Astrocyte (in vitro differentiated cells and primary cell): ENCODE results near the gene DHDH. TPM values are rescaled to one million over a fixed set of nuclear protein-coding genes. Genes with fewer than 3 reads are reported as not detected.

Source experiments
- DNase-seq: peaks from one replicate; pipeline ENCODE4 v3.0.0-alpha.2; 2010; ENCODE audit warnings: low read depth
- FAIRE-seq: peaks from 2 replicates; lab custom pipeline; 2011; peaks lifted over from hg19 to GRCh38; lab: Jason Lieb, UNC
- H2AFZ ChIP-seq: 2 replicates; pipeline ENCODE4 v1.6.0; 2012; ENCODE audit warnings: low read depth, low read length, inconsistent platforms
- H3K27ac ChIP-seq: 2 replicates; pipeline ENCODE4 v1.5.1; 2011; ENCODE audit warnings: low read depth, low read length, inconsistent platforms
- H3K27me3 ChIP-seq: 2 replicates; pipeline ENCODE4 v1.6.0; 2011; ENCODE audit warnings: low read length, inconsistent platforms; ENCODE audit not compliant: insufficient read depth
- H3K36me3 ChIP-seq: 2 replicates; pipeline ENCODE4 v1.5.1; 2011; ENCODE audit warnings: low read length, inconsistent platforms; ENCODE audit not compliant: insufficient read depth
- H3K4me1 ChIP-seq: 2 replicates; pipeline ENCODE4 v1.5.1; 2011; ENCODE audit warnings: low read length, inconsistent platforms; ENCODE audit not compliant: insufficient read depth
- H3K4me2 ChIP-seq: 2 replicates; pipeline ENCODE4 v1.6.0; 2012; ENCODE audit warnings: low read length, inconsistent platforms
- H3K4me3 ChIP-seq: 2 replicates; pipeline ENCODE4 v1.5.1; 2011; ENCODE audit warnings: low read depth, mild to moderate bottlenecking, low read length, inconsistent platforms; ENCODE audit not compliant: insufficient read depth
- H3K79me2 ChIP-seq: 2 replicates; pipeline ENCODE4 v1.6.0; 2012; ENCODE audit warnings: mild to moderate bottlenecking, low read length, inconsistent platforms; ENCODE audit not compliant: insufficient read depth
- H3K9ac ChIP-seq: 2 replicates; pipeline ENCODE4 v1.6.0; 2012; ENCODE audit warnings: mild to moderate bottlenecking, low read length, inconsistent platforms
- H3K9me3 ChIP-seq: 2 replicates; pipeline ENCODE4 v1.5.1; 2012; ENCODE audit warnings: low read depth, mild to moderate bottlenecking, low read length, inconsistent platforms; ENCODE audit not compliant: insufficient read depth
- H4K20me1 ChIP-seq: 2 replicates; pipeline ENCODE4 v1.6.0; 2012; ENCODE audit warnings: low read length, inconsistent platforms; ENCODE audit not compliant: insufficient read depth
- H3K27ac Mint-ChIP-seq: one replicate; pipeline ENCODE4 v1.8.0; 2021; ENCODE audit warnings: mild to moderate bottlenecking, mixed read lengths; ENCODE audit not compliant: unreplicated experiment
- H3K27me3 Mint-ChIP-seq: one replicate; pipeline ENCODE4 v1.8.0; 2021; ENCODE audit warnings: low read depth, mixed read lengths; ENCODE audit not compliant: unreplicated experiment
- H3K36me3 Mint-ChIP-seq: one replicate; pipeline ENCODE4 v1.8.0; 2021; ENCODE audit warnings: low read depth, mixed read lengths; ENCODE audit not compliant: unreplicated experiment
- H3K4me1 Mint-ChIP-seq: one replicate; pipeline ENCODE4 v1.8.0; 2021; ENCODE audit warnings: low read depth, mixed read lengths; ENCODE audit not compliant: unreplicated experiment
- H3K4me3 Mint-ChIP-seq: one replicate; pipeline ENCODE4 v1.8.0; 2021; ENCODE audit warnings: mild to moderate bottlenecking, moderate library complexity, mixed read lengths; ENCODE audit not compliant: unreplicated experiment
- H3K9me3 Mint-ChIP-seq: one replicate; pipeline ENCODE4 v1.8.0; 2021; ENCODE audit warnings: mild to moderate bottlenecking, mixed read lengths; ENCODE audit not compliant: unreplicated experiment
- CTCF ChIP-seq: IDR thresholded peaks from 2 replicates; pipeline ENCODE4 v1.5.1; 2011; ENCODE audit warnings: low read depth, mild to moderate bottlenecking, inconsistent platforms, low read length, moderate library complexity; ENCODE audit not compliant: insufficient read depth
- EZH2 ChIP-seq: IDR thresholded peaks from 2 replicates; pipeline ENCODE4 v1.6.1; 2012; ENCODE audit warnings: mild to moderate bottlenecking, low read length, inconsistent platforms; ENCODE audit not compliant: insufficient read depth
- total RNA-seq: library from RNA; stranded (reverse); gene quantifications from 2 replicates; pipeline ENCODE4 v1.2.1, GENCODE V29; 2021

Gene DHDH
- total RNA-seq, 1 donor from 2014 or later: 0.45 TPM

GRCh38 chr19:48910803-48911202 lies 22.7 kb upstream of the DHDH start:
- Mint-ChIP-seq H3K27me3 (no peaks in the 10 kb centered on the region), H3K4me1 (no peaks in the 10 kb centered on the region), H3K4me3 (no peak overlapping the region), H3K36me3 (peaks cover 23% of the 10 kb centered on the region), H3K27ac (no peak overlapping the region), H3K9me3 (peaks cover 2% of the 10 kb centered on the region)
- no peak for DNase-seq
- Histone ChIP-seq H3K4me3 (no peak overlapping the region), H3K9me3 (no peaks in the 10 kb centered on the region), H3K36me3 (peaks cover 25% of the 10 kb centered on the region), H3K9ac (no peak overlapping the region), H3K4me1 (no peaks in the 10 kb centered on the region), H2AFZ (no peak overlapping the region), H3K79me2 (no peaks in the 10 kb centered on the region), H3K27ac (no peak overlapping the region), H3K27me3 (no peaks in the 10 kb centered on the region), H4K20me1 (peaks cover 5% of the 10 kb centered on the region), H3K4me2 (no peak overlapping the region)
- TF ChIP-seq EZH2 (no peak), CTCF (no peak)
- no peak for FAIRE-seq

- peaks cover 28% of the 10 kb centered on the region for H3K36me3 ChIP-seq
- no peaks in the 10 kb centered on the region for H3K4me1 Mint-ChIP-seq
- H3K27me3 Mint-ChIP-seq: no peaks in the 10 kb centered on the region
- H3K4me3 Mint-ChIP-seq: no peak overlapping the region
- H3K27ac ChIP-seq: no peak overlapping the region
- H2AFZ ChIP-seq: no peak overlapping the region
- H3K27ac Mint-ChIP-seq: no peak overlapping the region
- peaks cover 16% of the 10 kb centered on the region for H3K36me3 Mint-ChIP-seq
- no peaks in the 10 kb centered on the region for H3K9me3 Mint-ChIP-seq
- DNase-seq (no peak), FAIRE-seq (no peak)
- no peaks in the 10 kb centered on the region for H3K9me3 ChIP-seq
- peaks cover 5% of the 10 kb centered on the region for H4K20me1 ChIP-seq
- no peak overlapping the region for H3K4me2 ChIP-seq
- H3K4me1 ChIP-seq: no peaks in the 10 kb centered on the region
- H3K9ac ChIP-seq: no peak overlapping the region
- no peak overlapping the region for H3K4me3 ChIP-seq
- TF ChIP-seq EZH2: no peak
- TF ChIP-seq CTCF: no peak
- no peaks in the 10 kb centered on the region for H3K27me3 ChIP-seq
- H3K79me2 ChIP-seq: no peaks in the 10 kb centered on the region
Observed at GRCh38 chr19:48913114-48913889, 20.2 kb upstream of the DHDH start.

GRCh38 chr19:48914181-48914580 lies 19.3 kb upstream of the DHDH start:
- Histone ChIP-seq H3K27ac (no peak overlapping the region), H3K4me1 (no peaks in the 10 kb centered on the region), H4K20me1 (peaks cover 5% of the 10 kb centered on the region), H3K4me2 (no peak overlapping the region), H3K4me3 (no peak overlapping the region), H3K27me3 (no peaks in the 10 kb centered on the region), H3K9ac (no peak overlapping the region), H3K9me3 (no peaks in the 10 kb centered on the region), H3K79me2 (no peaks in the 10 kb centered on the region), H3K36me3 (peaks cover 28% of the 10 kb centered on the region), H2AFZ (no peak overlapping the region)
- H3K9me3 Mint-ChIP-seq: no peaks in the 10 kb centered on the region
- FAIRE-seq (no peak), DNase-seq (no peak)
- TF ChIP-seq EZH2 (no peak), CTCF (no peak)
- peaks cover 23% of the 10 kb centered on the region for H3K36me3 Mint-ChIP-seq
- no peak overlapping the region for H3K4me3 Mint-ChIP-seq
- no peak overlapping the region for H3K27ac Mint-ChIP-seq
- no peaks in the 10 kb centered on the region for H3K27me3 Mint-ChIP-seq
- H3K4me1 Mint-ChIP-seq: no peaks in the 10 kb centered on the region
